Esophagus muscularis mucosa (tissue), 4 donors: ENCODE results near the gene TOP2A. TPM values are rescaled to one million over a fixed set of nuclear protein-coding genes. Genes with fewer than 3 reads are reported as not detected.

ENCODE experiments used
- DNase-seq: peaks from one replicate; pipeline ENCODE4 v3.0.0-alpha.2; 2017; ENCODE audit errors: extremely low spot score
- H3K27ac ChIP-seq, 4 donors: fragments of 200-600 bp; sonication (generic); replicated peaks in 1 of 4; 1 replicate in 3 of 4; 2 replicates in 1 of 4; pipeline ENCODE4 v1.5.1; 2016 to 2019; ENCODE audit warnings: mild to moderate bottlenecking in 1 of 4
- H3K27me3 ChIP-seq, 4 donors: fragments of 200-600 bp; sonication (generic); one replicate each; pipeline versions ENCODE4 v1.5.1 to v1.6.0; 2016 to 2019
- H3K36me3 ChIP-seq, 4 donors: fragments of 200-600 bp; sonication (generic); one replicate each; pipeline ENCODE4 v1.5.1; 2016 to 2019
- H3K4me1 ChIP-seq, 4 donors: fragments of 200-600 bp; sonication (generic); one replicate each; pipeline ENCODE4 v1.5.1; 2016 to 2019
- H3K4me3 ChIP-seq, 4 donors: fragments of 200-600 bp; sonication (generic); 1 replicate in 2 of 4; 2 replicates in 2 of 4; pipeline ENCODE4 v1.5.1; 2016 to 2019; ENCODE audit warnings: mild to moderate bottlenecking in 4 of 4, moderate library complexity in 1 of 4
- H3K9me3 ChIP-seq, 4 donors: fragments of 200-600 bp; sonication (generic); 1 replicate in 3 of 4; 2 replicates in 1 of 4; pipeline ENCODE4 v1.5.1; 2016 to 2019
- CTCF ChIP-seq, 3 experiments: fragments of 200-600 bp in 2 of 3; fragments of 450-650 bp in 1 of 3; sonication (generic) in 2 of 3; IDR thresholded peaks; one replicate each; pipeline ENCODE4 v1.5.1; 2017 to 2019; ENCODE audit warnings: antibody characterized with exemption in 3 of 3, mild to moderate bottlenecking in 2 of 3, moderate library complexity in 1 of 3
- EP300 ChIP-seq: sonication (generic); formaldehyde crosslinking; IDR thresholded peaks from one replicate; pipeline ENCODE4 v1.6.1; 2017; ENCODE audit warnings: antibody characterized with exemption
- POLR2A ChIP-seq: fragments of 450-650 bp; IDR thresholded peaks from one replicate; pipeline ENCODE4 v1.6.1; 2017; ENCODE audit warnings: antibody characterized with exemption, moderate library complexity, mild to moderate bottlenecking, low read depth
- POLR2AphosphoS5 ChIP-seq, 2 donors: sonication (generic); formaldehyde crosslinking; IDR thresholded peaks; one replicate each; pipeline ENCODE4 v1.6.1; 2017; ENCODE audit warnings: antibody characterized with exemption in 2 of 2
- WGBS: methylation state at CpG from one replicate; pipeline ENCODE4 v1.1.5; 2018; 5-methylcytosine and 5-hydroxymethylcytosine counted together
- intact Hi-C: fragments of 100-400 bp; cut with DNase I; formaldehyde crosslinking; loops from one replicate; pipeline ENCODE4 v1.15.1; 2023
- total RNA-seq, 4 donors: library from RNA; depleted of rRNA; stranded (reverse); fragments of >200 nt; gene quantifications; one replicate each; pipeline versions ENCODE4 v1.1.0 to v1.2.1, GENCODE V29; 2016

Gene TOP2A
- total RNA-seq, 4 donors from 2014 or later, result under 0.01 to 1.4 (median 0.30) TPM

GRCh38 chr17:40452921-40453378, 35.3 kb upstream of the TOP2A start:
- H3K9me3 ChIP-seq, result no peaks in the 10 kb centered on the region
- H3K4me1 ChIP-seq, result peaks cover 79 to 99% (median 97%) of the 10 kb centered on the region in 4 donors
- 63% methylated on average over 11 of the region's 15 CpGs for WGBS
- H3K4me3 ChIP-seq, result no peak overlapping the region
- H3K27me3 ChIP-seq, result no peaks in the 10 kb centered on the region
- TF ChIP-seq POLR2A, result no peak
- no peak for TF ChIP-seq POLR2AphosphoS5 (IDR thresholded peaks at IDR 0.05)
- no peak for TF ChIP-seq CTCF (IDR thresholded peaks at IDR 0.05)
- TF ChIP-seq EP300, result no peak
- H3K27ac ChIP-seq, result peak overlapping the region; percentile 88 to 98 (median 93)
- intact Hi-C loops, result no loop called here
- peaks cover 28 to 62% (median 49%) of the 10 kb centered on the region in 4 donors for H3K36me3 ChIP-seq
- DNase-seq, result no peak

- Histone ChIP-seq H3K9me3 (no peaks in the 10 kb centered on the region), H3K27ac (peak overlapping the region; percentile 88 to 98 (median 93)), H3K4me3 (peak overlapping the region in 1 of 4 donors; percentile 11), H3K27me3 (no peaks in the 10 kb centered on the region), H3K36me3 (peaks cover 28 to 55% (median 47%) of the 10 kb centered on the region in 4 donors), H3K4me1 (peaks cover 79 to 99% (median 97%) of the 10 kb centered on the region in 4 donors)
- TF ChIP-seq CTCF (IDR thresholded peaks at IDR 0.05), result no peak
- peak; percentile 66 to 75 for TF ChIP-seq POLR2AphosphoS5 (IDR thresholded peaks at IDR 0.05)
- no peak for TF ChIP-seq POLR2A
- no peak for TF ChIP-seq EP300
- intact Hi-C loops, result no loop called here
- WGBS, result 33% methylated on average over 7 of the region's 7 CpGs
- no peak for DNase-seq
These were observed 34.6 kb upstream of the TOP2A start for GRCh38 chr17:40452216-40452787.

GRCh38 chr17:40451420-40451819, 33.7 kb upstream of the TOP2A start:
- peaks cover 28 to 46% (median 41%) of the 10 kb centered on the region in 4 donors for H3K36me3 ChIP-seq
- intact Hi-C loops, result no loop called here
- peak overlapping the region in 3 of 4 donors; percentile 3 to 11 (median 6) for H3K4me3 ChIP-seq
- peaks cover 79 to 99% (median 97%) of the 10 kb centered on the region in 4 donors for H3K4me1 ChIP-seq
- no peak for DNase-seq
- H3K27ac ChIP-seq, result peak overlapping the region; percentile 88 to 98 (median 93)
- no peaks in the 10 kb centered on the region for H3K27me3 ChIP-seq
- TF ChIP-seq POLR2AphosphoS5 (IDR thresholded peaks at IDR 0.05) (peak; percentile 89 to 93), CTCF (IDR thresholded peaks at IDR 0.05) (no peak), EP300 (peak; percentile 15)
- no peaks in the 10 kb centered on the region for H3K9me3 ChIP-seq
- 6% methylated on average over 6 of the region's 6 CpGs for WGBS

GRCh38 chr17:40450175-40450574, 32.5 kb upstream of the TOP2A start:
- Histone ChIP-seq H3K4me3 (no peak overlapping the region), H3K4me1 (peaks cover 84 to 100% (median 98%) of the 10 kb centered on the region in 4 donors), H3K9me3 (no peaks in the 10 kb centered on the region), H3K36me3 (peaks cover 28 to 34% (median 28%) of the 10 kb centered on the region in 4 donors), H3K27ac (peak overlapping the region; percentile 88 to 98 (median 93)), H3K27me3 (no peaks in the 10 kb centered on the region)
- intact Hi-C loops, result no loop called here
- TF ChIP-seq CTCF (IDR thresholded peaks at IDR 0.05) (peak; percentile 31 to 52 (median 31)), POLR2A (no peak), POLR2AphosphoS5 (IDR thresholded peaks at IDR 0.05) (no peak), EP300 (no peak)
- WGBS, result 80% methylated on average over 3 of the region's 3 CpGs
- no peak for DNase-seq
